Epithelial cell of esophagus (primary cell): ENCODE data around the gene LCN1.

Experiments used
- DNase-seq: peaks from one replicate; pipeline ENCODE4 v3.0.0; 2010; ENCODE audit warnings: low read depth
- H3K4me3 ChIP-seq: 2 replicates; pipeline ENCODE4 v1.5.1; 2011; ENCODE audit warnings: mild to moderate bottlenecking, low read length, control low read depth
- TF ChIP-seq, protein P1 (sequence below): IDR thresholded peaks from 2 replicates; pipeline ENCODE4 v1.5.1; 2011; ENCODE audit warnings: low read depth, mild to moderate bottlenecking, low read length, control low read depth, inconsistent platforms; ENCODE audit not compliant: insufficient read depth; ENCODE audit errors: missing control alignments

LCN1 gene

DNA sequence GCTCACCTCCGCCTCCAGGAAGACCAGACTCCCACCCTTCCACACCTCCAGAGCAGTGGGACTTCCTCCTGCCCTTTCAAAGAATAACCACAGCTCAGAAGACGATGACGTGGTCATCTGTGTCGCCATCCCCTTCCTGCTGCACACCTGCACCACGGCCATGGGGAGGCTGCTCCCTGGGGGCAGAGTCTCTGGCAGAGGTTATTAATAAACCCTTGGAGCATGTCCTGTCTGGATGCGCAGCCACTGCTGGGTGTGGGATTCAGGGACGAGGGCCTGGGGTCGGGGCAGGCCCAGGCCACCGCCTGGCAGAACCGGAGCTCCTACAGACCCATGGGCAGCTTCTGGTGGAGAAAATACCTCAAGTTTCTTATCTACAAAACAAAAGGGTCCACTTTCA lies 45.3 kb downstream of the LCN1 start:
- DNase-seq: no peak
- TF ChIP-seq, protein P1, sequence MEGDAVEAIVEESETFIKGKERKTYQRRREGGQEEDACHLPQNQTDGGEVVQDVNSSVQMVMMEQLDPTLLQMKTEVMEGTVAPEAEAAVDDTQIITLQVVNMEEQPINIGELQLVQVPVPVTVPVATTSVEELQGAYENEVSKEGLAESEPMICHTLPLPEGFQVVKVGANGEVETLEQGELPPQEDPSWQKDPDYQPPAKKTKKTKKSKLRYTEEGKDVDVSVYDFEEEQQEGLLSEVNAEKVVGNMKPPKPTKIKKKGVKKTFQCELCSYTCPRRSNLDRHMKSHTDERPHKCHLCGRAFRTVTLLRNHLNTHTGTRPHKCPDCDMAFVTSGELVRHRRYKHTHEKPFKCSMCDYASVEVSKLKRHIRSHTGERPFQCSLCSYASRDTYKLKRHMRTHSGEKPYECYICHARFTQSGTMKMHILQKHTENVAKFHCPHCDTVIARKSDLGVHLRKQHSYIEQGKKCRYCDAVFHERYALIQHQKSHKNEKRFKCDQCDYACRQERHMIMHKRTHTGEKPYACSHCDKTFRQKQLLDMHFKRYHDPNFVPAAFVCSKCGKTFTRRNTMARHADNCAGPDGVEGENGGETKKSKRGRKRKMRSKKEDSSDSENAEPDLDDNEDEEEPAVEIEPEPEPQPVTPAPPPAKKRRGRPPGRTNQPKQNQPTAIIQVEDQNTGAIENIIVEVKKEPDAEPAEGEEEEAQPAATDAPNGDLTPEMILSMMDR: no peak
- no peak overlapping the region for H3K4me3 ChIP-seq

DNA sequence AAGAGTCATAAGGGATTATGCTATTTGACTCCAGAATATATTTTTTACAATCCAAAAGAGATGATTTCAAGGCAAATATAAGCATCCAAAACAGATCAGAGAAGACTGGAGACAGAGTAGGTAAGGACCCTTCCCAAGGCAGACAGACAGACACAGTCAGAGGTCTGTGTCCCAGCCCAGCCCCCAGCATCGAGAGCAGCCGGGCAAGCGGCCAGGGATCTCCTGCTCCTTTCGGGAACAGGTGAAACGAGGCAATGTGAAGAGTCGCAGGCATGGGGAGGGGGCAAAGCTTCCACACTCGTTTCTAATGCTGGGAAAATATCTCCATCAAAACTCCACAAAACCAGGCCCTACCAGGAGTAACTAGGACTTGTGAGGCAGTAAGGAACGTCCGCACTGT lies 46.1 kb downstream of the LCN1 start:
- DNase-seq: no peak
- no peak overlapping the region for H3K4me3 ChIP-seq
- TF ChIP-seq, protein P1: no peak

DNA sequence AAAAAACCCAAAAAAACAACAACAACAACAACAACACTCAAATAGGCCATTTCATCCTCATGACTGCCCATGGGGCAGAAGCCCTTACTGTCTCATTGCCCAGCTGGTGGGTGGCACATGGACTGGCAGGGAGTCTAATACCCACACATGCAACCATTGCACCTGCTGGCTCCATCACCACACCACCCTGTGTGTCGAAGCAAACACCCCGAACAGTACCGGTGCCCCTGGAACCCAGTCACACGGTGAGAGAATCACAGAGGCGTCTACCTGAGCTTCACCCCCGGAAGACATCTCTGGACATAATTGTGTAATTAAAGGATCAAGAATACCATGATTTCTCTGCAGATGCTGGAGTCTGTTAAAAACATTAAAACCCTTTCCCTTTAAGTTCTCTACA lies 46.8 kb downstream of the LCN1 start:
- no peak for DNase-seq
- TF ChIP-seq, protein P1: no peak

DNA sequence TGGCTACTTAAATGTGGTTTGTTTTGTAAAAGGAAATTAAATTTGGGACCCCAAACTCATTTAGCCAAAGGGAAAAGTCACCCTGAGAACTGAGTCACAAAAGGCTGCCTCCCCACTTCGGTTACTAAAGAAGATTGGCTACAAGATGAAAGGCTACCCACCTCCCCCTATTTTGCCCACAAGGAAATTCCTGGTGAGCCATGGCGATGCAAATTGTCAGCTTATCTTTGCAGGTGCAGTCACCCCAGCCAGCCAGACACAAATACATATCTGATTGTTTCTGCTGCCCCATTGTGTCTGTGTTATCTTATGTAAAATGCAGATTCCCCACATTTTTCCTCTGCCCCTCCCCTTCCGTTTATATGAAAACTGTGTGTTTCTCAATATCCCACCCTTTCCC lies 49.2 kb downstream of the LCN1 start:
- no peak for DNase-seq
- H3K4me3 ChIP-seq: no peak overlapping the region
- TF ChIP-seq, protein P1: no peak

More for the DNA sequence above, 46.8 kb downstream of the LCN1 start:
- no peak overlapping the region for H3K4me3 ChIP-seq

DNA sequence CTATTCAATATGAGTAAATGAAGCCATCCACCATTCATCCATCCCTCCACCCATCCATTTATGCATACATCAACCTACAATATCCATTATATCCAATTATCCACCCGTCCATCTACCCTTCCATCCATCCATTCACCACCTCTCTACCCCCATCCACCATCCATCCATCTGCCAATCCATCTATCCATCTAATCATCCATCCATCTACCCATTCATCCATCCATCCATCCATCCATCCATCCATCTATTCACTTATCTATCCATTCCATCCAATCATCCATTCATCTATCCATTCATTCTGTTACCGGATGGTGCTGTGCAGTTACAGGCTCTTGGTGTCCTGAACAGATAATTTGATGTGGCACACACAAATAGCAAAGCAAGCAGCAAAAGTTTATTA lies 51.0 kb downstream of the LCN1 start:
- no peak for DNase-seq
- H3K4me3 ChIP-seq: no peak overlapping the region
- TF ChIP-seq, protein P1: no peak

DNA sequence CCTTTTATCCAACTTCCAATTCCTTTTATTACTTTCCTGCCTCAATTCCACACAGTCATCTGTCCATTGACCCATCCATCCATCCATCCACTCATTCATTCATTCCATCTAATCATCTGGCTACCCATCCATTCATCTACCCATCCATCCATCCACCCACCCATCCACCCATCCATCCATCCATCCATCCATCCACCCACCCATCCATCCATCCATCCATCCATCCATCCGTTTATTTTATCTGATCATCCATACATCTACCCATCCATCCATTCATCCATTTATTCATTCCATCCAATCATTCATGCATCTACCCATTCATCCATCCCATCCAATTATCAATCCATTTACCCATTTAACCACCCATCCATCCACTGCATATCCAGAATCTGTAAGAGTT lies 51.9 kb downstream of the LCN1 start:
- no peak overlapping the region for H3K4me3 ChIP-seq
- no peak for DNase-seq
- TF ChIP-seq, protein P1: no peak

DNA sequence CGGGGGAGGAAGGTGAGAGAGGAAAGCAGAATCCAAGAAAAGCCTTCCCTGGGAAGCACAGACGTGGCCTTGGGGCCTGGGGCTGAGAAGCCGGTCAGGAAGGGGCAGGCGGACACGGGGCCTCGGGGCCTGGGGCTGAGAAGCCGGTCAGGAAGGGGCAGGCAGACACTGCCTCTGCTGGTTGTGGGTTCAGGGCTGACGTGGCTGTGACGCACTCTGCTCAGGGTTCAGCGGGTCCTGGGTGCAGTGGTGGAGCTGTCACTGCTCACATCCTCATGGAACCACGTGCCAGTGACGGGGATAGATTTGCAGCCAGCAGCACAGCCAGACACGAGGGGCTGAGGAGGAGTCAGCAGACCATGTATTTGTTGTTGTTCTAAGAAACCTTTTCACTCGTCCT lies 53.1 kb downstream of the LCN1 start:
- DNase-seq: no peak
- TF ChIP-seq, protein P1: no peak
- no peak overlapping the region for H3K4me3 ChIP-seq
